Left colon (tissue), 2 donors: ENCODE data around the gene SYMPK. TPM values are rescaled to one million over a fixed set of nuclear protein-coding genes. Genes with fewer than 3 reads are reported as not detected.
"Not testable (repeated sequence)": the region's sequence is repeated elsewhere in the genome, so short reads cannot be mapped to it uniquely, and the experiment has no call there.

Experiments
- ATAC-seq: fragments of 200-7000 bp; cut with Tn5 transposase; one replicate; pipeline ENCODE4 v1.9.1; 2020; ENCODE audit warnings: mild to moderate bottlenecking, moderate library complexity
- DNase-seq, 2 donors: peaks; one replicate each; pipeline ENCODE4 v3.0.0-alpha.2; 2020
- intact Hi-C, 2 donors: fragments of 100-400 bp; cut with DNase I in 1 of 2; cut with micrococcal nuclease in 1 of 2; formaldehyde crosslinking; loops; one replicate each; pipeline versions ENCODE4 v1.11.2 to v1.14.0; 2022; cut with DNase I, micrococcal nuclease
- long read RNA-seq: library from polyadenylated mRNA; unstranded; transcript quantifications from one replicate; pipeline ENCODE4 v2.0.0, GENCODE V29; 2021
- total RNA-seq, 2 donors: library from RNA; stranded (reverse); fragmentation: NEBNext Ultra II Directional; extraction: Animal tissue kit (Norgen Biotek cat#: 25700); gene quantifications; one replicate each; pipeline ENCODE4 v1.2.1, GENCODE V29; 2021
- donor health status: DM: no; HTN: no; CAD: no.
- donor health status: DM: yes; HTN: yes; CAD: no.

Gene SYMPK
- 10 to 100 TPM; 53.8 to 62.7 TPM for total RNA-seq
- long read RNA-seq, partial matches to known transcripts, result 9 of 16 reads
- long read RNA-seq, other reads (novel, unspliced or antisense), result 4 of 16 reads

- intact Hi-C loops, result no loop called here
- ATAC-seq, result peak; percentile 81
- DNase-seq, result peak; percentile 99
Measured at GRCh38 chr19:45862564-45863334, at the start of gene SYMPK. TSS of gene SYMPK (minus strand) at chr19:45863147. CDS start at chr19:45854495, 8,652 bp downstream.

GRCh38 chr19:45911291-45911690, 48.3 kb upstream of the SYMPK start:
- ATAC-seq (no peak), DNase-seq (no peak)
- intact Hi-C loops, result no loop called here

GRCh38 chr19:45908956-45909355, 46.0 kb upstream of the SYMPK start:
- intact Hi-C loops, result no loop called here

GRCh38 chr19:45906221-45906620, 43.3 kb upstream of the SYMPK start:
- intact Hi-C loops, result no loop called here
- ATAC-seq (no peak), DNase-seq (no peak)

More at GRCh38 chr19:45908956-45909355, 46.0 kb upstream of the SYMPK start:
- ATAC-seq (no peak), DNase-seq (no peak)

- ATAC-seq (no peak), DNase-seq (no peak)
- intact Hi-C loops, result no loop called here
Measured at GRCh38 chr19:45905011-45905410, 42.1 kb upstream of the SYMPK start.

GRCh38 chr19:45902651-45903625, 40.0 kb upstream of the SYMPK start:
- peak; percentile 92 for ATAC-seq
- DNase-seq, result peak; percentile 97 to 99
- intact Hi-C loops, result no loop called here

- ATAC-seq (no peak), DNase-seq (peak in 1 of 2 donors; percentile 29)
- intact Hi-C loops, result no loop called here
Measured at GRCh38 chr19:45901912-45902650, 39.1 kb upstream of the SYMPK start, which contains the start of gene MYPOP. TSS of gene MYPOP (minus strand) at chr19:45902613. CDS start at chr19:45901773, 840 bp downstream.

- ATAC-seq (no peak), DNase-seq (peak in 1 of 2 donors; percentile 59)
- intact Hi-C loops, result no loop called here
Measured at GRCh38 chr19:45901432-45901911, 38.5 kb upstream of the SYMPK start.

- DNase-seq (no peak), ATAC-seq (no peak)
- intact Hi-C loops, result no loop called here
Measured at GRCh38 chr19:45900738-45901431, 37.9 kb upstream of the SYMPK start.

GRCh38 chr19:45899919-45900589, 37.1 kb upstream of the SYMPK start:
- intact Hi-C loops, result no loop called here
- DNase-seq (no peak), ATAC-seq (no peak)

GRCh38 chr19:45899253-45899652, 36.3 kb upstream of the SYMPK start:
- intact Hi-C loops, result no loop called here
- DNase-seq (no peak), ATAC-seq (no peak)

- ATAC-seq, result no peak
- no peak for DNase-seq
- intact Hi-C loops, result no loop called here
Measured at GRCh38 chr19:45897261-45897812, 34.4 kb upstream of the SYMPK start.

- DNase-seq, ATAC-seq, intact Hi-C loops: not testable (repeated sequence)
Measured at GRCh38 chr19:45895983-45896599, 33.1 kb upstream of the SYMPK start.

- no peak for ATAC-seq
Measured at GRCh38 chr19:45895519-45895972, 32.6 kb upstream of the SYMPK start.

GRCh38 chr19:45890877-45891276, 27.9 kb upstream of the SYMPK start:
- intact Hi-C loops, result no loop called here
- ATAC-seq (no peak), DNase-seq (no peak)

More at GRCh38 chr19:45895519-45895972, 32.6 kb upstream of the SYMPK start:
- DNase-seq, result no peak
- intact Hi-C loops, result no loop called here

GRCh38 chr19:45889210-45889885, 26.4 kb upstream of the SYMPK start:
- intact Hi-C loops, result no loop called here
- no peak for ATAC-seq

More at GRCh38 chr19:45889210-45889885, 26.4 kb upstream of the SYMPK start:
- DNase-seq, result no peak
